GM21737 (cell line): ENCODE measurements around the gene CHMP1B.

ENCODE experiments used
- ATAC-seq: cut with Tn5 transposase; IDR thresholded peaks from one replicate; pipeline ENCODE4 v1.9.1; 2021; ENCODE audit warnings: mild to moderate bottlenecking, moderate library complexity; ENCODE audit not compliant: unreplicated experiment

The CHMP1B gene

GRCh38 chr18:11851146-11851805 is at the start of gene CHMP1B:
TSS of gene CHMP1B (plus strand) at chr18:11851413. CDS start at chr18:11851512, 99 bp downstream.
- ATAC-seq: peak; percentile 90

- ATAC-seq: no peak
These were observed 49.6 kb upstream of the CHMP1B start for GRCh38 chr18:11801573-11801972.

GRCh38 chr18:11802158-11802557 is 49.1 kb upstream of the CHMP1B start:
- ATAC-seq: no peak

- ATAC-seq: no peak
These were observed 48.6 kb upstream of the CHMP1B start for GRCh38 chr18:11802586-11802985.

- no peak for ATAC-seq
These were observed 44.0 kb upstream of the CHMP1B start for GRCh38 chr18:11807233-11807632.

- ATAC-seq: no peak
These were observed 43.0 kb upstream of the CHMP1B start for GRCh38 chr18:11808001-11808855.

GRCh38 chr18:11809895-11810294 is 41.3 kb upstream of the CHMP1B start:
- ATAC-seq: no peak

GRCh38 chr18:11810379-11810778 is 40.8 kb upstream of the CHMP1B start:
- ATAC-seq: no peak

- no peak for ATAC-seq
These were observed 40.2 kb upstream of the CHMP1B start for GRCh38 chr18:11811009-11811408.

- ATAC-seq: no peak
These were observed 34.0 kb upstream of the CHMP1B start for GRCh38 chr18:11817229-11817628.

- no peak for ATAC-seq
These were observed 32.6 kb upstream of the CHMP1B start for GRCh38 chr18:11818486-11819203.

GRCh38 chr18:11819938-11820337 is 31.3 kb upstream of the CHMP1B start:
- no peak for ATAC-seq

GRCh38 chr18:11820697-11821096 is 30.5 kb upstream of the CHMP1B start:
- no peak for ATAC-seq

GRCh38 chr18:11821208-11821607 is 30.0 kb upstream of the CHMP1B start:
- ATAC-seq: no peak

- no peak for ATAC-seq
These were observed 29.5 kb upstream of the CHMP1B start for GRCh38 chr18:11821643-11822237.

GRCh38 chr18:11823545-11823944 is 27.7 kb upstream of the CHMP1B start:
- ATAC-seq: no peak

- ATAC-seq: no peak
These were observed 24.4 kb upstream of the CHMP1B start for GRCh38 chr18:11826836-11827235.

- ATAC-seq: no peak
These were observed 22.3 kb upstream of the CHMP1B start for GRCh38 chr18:11828786-11829432.

- ATAC-seq: no peak
These were observed 20.6 kb upstream of the CHMP1B start for GRCh38 chr18:11830585-11830984.

GRCh38 chr18:11831921-11832320 is 19.3 kb upstream of the CHMP1B start:
- no peak for ATAC-seq

- no peak for ATAC-seq
These were observed 16.4 kb upstream of the CHMP1B start for GRCh38 chr18:11834772-11835171.
